Measurements from ENCODE around the gene FAM47E. TPM values are rescaled to one million over a fixed set of nuclear protein-coding genes. Genes with fewer than 3 reads are reported as not detected.

Gene FAM47E
- total RNA-seq (ENCODE audit: low replicate concordance), result 3.8 and 5.4 TPM in 2 replicates
- long read RNA-seq, partial matches to known transcripts, result 0 of 13 reads
- long read RNA-seq, other reads (novel, unspliced or antisense), result 12 of 13 reads

GRCh38 chr4:76251441-76252270 lies at the start of gene FAM47E:
TSS of gene FAM47E (plus strand) at chr4:76251721. CDS start at chr4:76251747, 26 bp downstream.
- Mint-ChIP-seq H3K36me3 (no peaks in the 10 kb centered on the region), H3K27ac (peak within 1 kb of the TSS; percentile 83), H3K4me1 (ENCODE audit: unreplicated experiment) (no peaks in the 10 kb centered on the region), H3K9me3 (no peaks in the 10 kb centered on the region), H3K27me3 (peaks cover 35% of the 10 kb centered on the region), H3K4me3 (peak within 1 kb of the TSS; percentile 93)
- peak; percentile 68 for TF ChIP-seq CTCF (conservative IDR thresholded peaks at IDR 0.05)
- DNase-seq (ENCODE audit: extremely low spot score, unreplicated experiment), result peak; percentile 83

GRCh38 chr4:76203541-76203940 lies 48.0 kb upstream of the FAM47E start:
- H3K27me3 Mint-ChIP-seq, result no peaks in the 10 kb centered on the region
- no peak for DNase-seq (ENCODE audit: extremely low spot score, unreplicated experiment)
- no peak overlapping the region for H3K27ac Mint-ChIP-seq

GRCh38 chr4:76204936-76205335 lies 46.6 kb upstream of the FAM47E start:
- Mint-ChIP-seq H3K27me3 (no peaks in the 10 kb centered on the region), H3K4me1 (ENCODE audit: unreplicated experiment) (peaks cover 44% of the 10 kb centered on the region), H3K9me3 (no peaks in the 10 kb centered on the region), H3K4me3 (no peak overlapping the region), H3K36me3 (peaks cover 17% of the 10 kb centered on the region), H3K27ac (peak overlapping the region; percentile 48)
- TF ChIP-seq CTCF (conservative IDR thresholded peaks at IDR 0.05), result no peak
- no peak for DNase-seq (ENCODE audit: extremely low spot score, unreplicated experiment)

More at GRCh38 chr4:76203541-76203940, 48.0 kb upstream of the FAM47E start:
- no peak for TF ChIP-seq CTCF (conservative IDR thresholded peaks at IDR 0.05)
- Mint-ChIP-seq H3K36me3 (peaks cover 16% of the 10 kb centered on the region), H3K4me3 (no peak overlapping the region), H3K9me3 (no peaks in the 10 kb centered on the region), H3K4me1 (ENCODE audit: unreplicated experiment) (peaks cover 52% of the 10 kb centered on the region)

GRCh38 chr4:76205476-76205875 lies 46.0 kb upstream of the FAM47E start:
- Mint-ChIP-seq H3K9me3 (no peaks in the 10 kb centered on the region), H3K4me3 (no peak overlapping the region), H3K4me1 (ENCODE audit: unreplicated experiment) (peaks cover 47% of the 10 kb centered on the region), H3K27me3 (no peaks in the 10 kb centered on the region), H3K36me3 (peaks cover 16% of the 10 kb centered on the region), H3K27ac (peak overlapping the region; percentile 12)
- no peak for TF ChIP-seq CTCF (conservative IDR thresholded peaks at IDR 0.05)
- no peak for DNase-seq (ENCODE audit: extremely low spot score, unreplicated experiment)

- H3K4me1 Mint-ChIP-seq (ENCODE audit: unreplicated experiment), result peaks cover 47% of the 10 kb centered on the region
- no peaks in the 10 kb centered on the region for H3K9me3 Mint-ChIP-seq
- TF ChIP-seq CTCF (conservative IDR thresholded peaks at IDR 0.05), result no peak
- H3K27ac Mint-ChIP-seq, result peak overlapping the region; percentile 85
- peak overlapping the region; percentile 28 for H3K4me3 Mint-ChIP-seq
- no peaks in the 10 kb centered on the region for H3K27me3 Mint-ChIP-seq
- no peak for DNase-seq (ENCODE audit: extremely low spot score, unreplicated experiment)
- H3K36me3 Mint-ChIP-seq, result peaks cover 12% of the 10 kb centered on the region
Measured at GRCh38 chr4:76206222-76206942, 45.1 kb upstream of the FAM47E start.
